Neural cell (in vitro differentiated cells): Measurements from ENCODE around the gene GPSM1. TPM values are rescaled to one million over a fixed set of nuclear protein-coding genes. Genes with fewer than 3 reads are reported as not detected.

ENCODE experiments used
- H2AFZ ChIP-seq: fragments of 200-600, 300-800 bp; sonication (generic), shearing (Covaris generic); 2 replicates; pipeline ENCODE4 v1.6.0; 2014; ENCODE audit warnings: low read depth, mild to moderate bottlenecking, antibody characterized with exemption, low read length, moderate library complexity
- H3F3A ChIP-seq: fragments of 200-600 bp; shearing (Covaris generic); 2 replicates; pipeline ENCODE4 v1.6.1; 2016; ENCODE audit warnings: mild to moderate bottlenecking, moderate library complexity, mixed read lengths, antibody characterized with exemption, low read length; ENCODE audit not compliant: insufficient read depth, poor library complexity, severe bottlenecking
- H3K27ac ChIP-seq: fragments of 200-600, 300-800 bp; sonication (generic), shearing (Covaris generic); 2 replicates; pipeline ENCODE4 v1.5.1; 2014; ENCODE audit warnings: mild to moderate bottlenecking, low read length, moderate library complexity
- H3K27me3 ChIP-seq: fragments of 300-800, 200-600 bp; sonication (generic), shearing (Covaris generic); 2 replicates; pipeline ENCODE4 v1.6.0; 2014; ENCODE audit warnings: mild to moderate bottlenecking, low read depth, low read length, moderate library complexity; ENCODE audit not compliant: insufficient read depth
- H3K36me3 ChIP-seq: fragments of 300-800, 200-600 bp; sonication (generic), shearing (Covaris generic); 2 replicates; pipeline ENCODE4 v1.5.1; 2014; ENCODE audit warnings: mild to moderate bottlenecking, antibody characterized with exemption, low read length, moderate library complexity; ENCODE audit not compliant: insufficient read depth
- H3K4me2 ChIP-seq: fragments of 300-800, 200-600 bp; sonication (generic), shearing (Covaris generic); 2 replicates; pipeline ENCODE4 v1.6.0; 2014; ENCODE audit warnings: mild to moderate bottlenecking, low read length
- H3K4me3 ChIP-seq: fragments of 300-800, 200-600 bp; sonication (generic), shearing (Covaris generic); 2 replicates; pipeline ENCODE4 v1.5.1; 2014; ENCODE audit warnings: mild to moderate bottlenecking, low read length, moderate library complexity
- H3K79me2 ChIP-seq: fragments of 200-600 bp; shearing (Covaris generic); replicated peaks from 2 replicates; pipeline ENCODE4 v1.6.0; 2014; ENCODE audit warnings: mild to moderate bottlenecking, low read length, moderate library complexity; ENCODE audit not compliant: insufficient read depth
- H3K9ac ChIP-seq: fragments of 300-800, 200-600 bp; sonication (generic), shearing (Covaris generic); 2 replicates; pipeline ENCODE4 v1.6.1; 2016; ENCODE audit warnings: mild to moderate bottlenecking, low read length, mixed read lengths
- H3K9me2 ChIP-seq: fragments of 200-600 bp; shearing (Covaris generic); 2 replicates; pipeline ENCODE4 v1.6.1; 2016; ENCODE audit warnings: mild to moderate bottlenecking, low read length, mixed read lengths; ENCODE audit not compliant: insufficient read depth
- H3K9me3 ChIP-seq: fragments of 200-600, 300-800 bp; sonication (generic), shearing (Covaris generic); 2 replicates; pipeline ENCODE4 v1.6.1; 2016; ENCODE audit warnings: mild to moderate bottlenecking, mixed run types, low read length, moderate library complexity, mixed read lengths
- H4K20me1 ChIP-seq: fragments of 200-600 bp; shearing (Covaris generic); 2 replicates; pipeline ENCODE4 v1.6.1; 2016; ENCODE audit warnings: mild to moderate bottlenecking, mixed run types; ENCODE audit not compliant: insufficient read depth
- CTCF ChIP-seq: fragments of 450-650 bp; IDR thresholded peaks from 2 replicates; pipeline ENCODE4 v1.5.1; 2014; ENCODE audit warnings: antibody characterized with exemption, mild to moderate bottlenecking, moderate library complexity; ENCODE audit not compliant: poor library complexity, severe bottlenecking
- EP300 ChIP-seq: fragments of 450-650 bp; conservative IDR thresholded peaks from 2 replicates; pipeline ENCODE4 v1.6.1; 2014; ENCODE audit warnings: antibody characterized with exemption, mild to moderate bottlenecking, moderate library complexity; ENCODE audit not compliant: poor library complexity, severe bottlenecking
- EZH2 ChIP-seq: fragments of 200-600, 300-800 bp; shearing (Covaris generic), sonication (generic); IDR thresholded peaks from 2 replicates; pipeline ENCODE4 v1.6.1; 2014; ENCODE audit warnings: antibody characterized with exemption, low read length, borderline replicate concordance, mild to moderate bottlenecking; ENCODE audit not compliant: insufficient read depth, poor library complexity, severe bottlenecking
- MXI1 ChIP-seq: fragments of 450-650 bp; conservative IDR thresholded peaks from 2 replicates; pipeline ENCODE4 v1.6.1; 2014; ENCODE audit warnings: antibody characterized with exemption, mild to moderate bottlenecking; ENCODE audit not compliant: poor library complexity, severe bottlenecking
- POLR2AphosphoS5 ChIP-seq: IDR thresholded peaks from 2 replicates; pipeline ENCODE4 v1.6.1; 2012
- RAD21 ChIP-seq: fragments of 450-650 bp; conservative IDR thresholded peaks from 2 replicates; pipeline ENCODE4 v1.6.1; 2014; ENCODE audit warnings: antibody characterized with exemption, mild to moderate bottlenecking, moderate library complexity
- REST ChIP-seq: IDR thresholded peaks from 2 replicates; pipeline ENCODE4 v1.6.1; 2012; ENCODE audit warnings: borderline replicate concordance
- SMC3 ChIP-seq: fragments of 450-650 bp; conservative IDR thresholded peaks from 2 replicates; pipeline ENCODE4 v1.6.1; 2014; ENCODE audit warnings: antibody characterized with exemption, mild to moderate bottlenecking, moderate library complexity; ENCODE audit not compliant: poor library complexity
- TAF1 ChIP-seq: IDR thresholded peaks from 2 replicates; pipeline ENCODE4 v1.6.1; 2012; ENCODE audit warnings: low read depth
- polyA plus RNA-seq: library from polyadenylated mRNA; depleted of rRNA; stranded (reverse); fragments of >200 nt; gene quantifications from 2 replicates; pipeline ENCODE4 v1.2.3, GENCODE V29; 2014

The GPSM1 gene
- polyA plus RNA-seq, 1 donor from 2014 or later = 117 TPM

- TF ChIP-seq REST = no peak
Observed at GRCh38 chr9:136277746-136278145, 49.6 kb upstream of the GPSM1 start (continued).

GRCh38 chr9:136278221-136278620 is 49.1 kb upstream of the GPSM1 start:
- H3K27me3 ChIP-seq = no peaks in the 10 kb centered on the region
- H3K9me3 ChIP-seq = no peaks in the 10 kb centered on the region
- H3K4me2 ChIP-seq = no peak overlapping the region
- H4K20me1 ChIP-seq = no peaks in the 10 kb centered on the region
- TF ChIP-seq RAD21 (no peak), POLR2AphosphoS5 (no peak), EZH2 (no peak), CTCF (no peak), TAF1 (no peak), SMC3 (no peak), EP300 (no peak), MXI1 (no peak), REST (no peak)
- H3K9ac ChIP-seq = no peak overlapping the region
- H3K79me2 ChIP-seq = no peaks in the 10 kb centered on the region
- H3K36me3 ChIP-seq = no peaks in the 10 kb centered on the region
- H3K4me3 ChIP-seq = no peak overlapping the region
- H3K9me2 ChIP-seq = no peaks in the 10 kb centered on the region
- no peak overlapping the region for H2AFZ ChIP-seq
- H3K27ac ChIP-seq = no peak overlapping the region
- H3F3A ChIP-seq = no peaks in the 10 kb centered on the region
